Occipital lobe (tissue), 2 donors: ENCODE data around the gene NEBL. TPM values are rescaled to one million over a fixed set of nuclear protein-coding genes. Genes with fewer than 3 reads are reported as not detected.

Source experiments
- DNase-seq: peaks from one replicate; lab custom pipeline; 2025; lab: John Stamatoyannopoulos, UW
- total RNA-seq: library from RNA; depleted of rRNA; stranded (reverse); fragments of >200 nt; gene quantifications from one replicate; pipeline ENCODE4 v1.2.3, GENCODE V29; 2014

The NEBL gene
- total RNA-seq, 1 donor from 2014 or later: 61.1 TPM

DNA sequence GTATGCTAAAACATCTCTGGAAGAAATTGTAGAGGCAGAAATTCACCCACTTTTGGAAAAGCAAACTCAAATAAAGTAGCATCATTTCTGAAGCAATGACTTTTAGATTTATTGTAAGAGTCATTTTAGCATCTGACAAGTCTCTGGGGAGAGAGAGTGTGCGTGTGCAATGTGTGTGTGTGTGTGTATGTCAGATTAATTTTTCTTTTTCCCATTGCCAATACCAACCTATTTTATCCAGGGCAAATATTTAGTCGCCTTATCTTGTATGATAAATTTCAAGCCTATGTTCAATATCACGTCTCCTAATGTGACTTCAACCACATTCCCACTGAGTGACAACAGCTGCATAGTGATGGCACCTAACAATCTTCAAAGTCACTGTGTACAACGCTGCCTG, 101.7 kb downstream of the NEBL start:
- DNase-seq: no peak

DNA sequence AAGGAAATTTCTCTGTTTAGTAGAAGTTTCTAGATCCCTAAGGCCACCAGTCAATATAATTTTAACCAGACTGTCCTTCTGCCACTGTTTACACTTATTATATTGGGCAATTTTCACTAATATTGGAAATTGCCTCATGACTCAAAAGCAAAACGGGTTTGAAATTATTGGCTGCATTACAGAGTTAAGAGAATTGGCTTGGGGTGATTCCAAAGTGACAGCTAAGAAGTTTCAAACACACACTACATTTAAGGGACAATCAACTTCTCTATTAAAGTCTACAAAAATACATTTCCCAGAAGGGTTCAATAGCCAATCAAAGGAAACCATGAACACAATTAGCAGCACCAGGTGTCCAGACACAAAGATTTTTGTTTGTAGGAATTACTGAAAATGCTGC, 111.9 kb downstream of the NEBL start:
- DNase-seq: no peak

- DNase-seq: no peak
Measured at GRCh38 chr10:20778008-20778757, 118.9 kb downstream of the NEBL start.

DNA sequence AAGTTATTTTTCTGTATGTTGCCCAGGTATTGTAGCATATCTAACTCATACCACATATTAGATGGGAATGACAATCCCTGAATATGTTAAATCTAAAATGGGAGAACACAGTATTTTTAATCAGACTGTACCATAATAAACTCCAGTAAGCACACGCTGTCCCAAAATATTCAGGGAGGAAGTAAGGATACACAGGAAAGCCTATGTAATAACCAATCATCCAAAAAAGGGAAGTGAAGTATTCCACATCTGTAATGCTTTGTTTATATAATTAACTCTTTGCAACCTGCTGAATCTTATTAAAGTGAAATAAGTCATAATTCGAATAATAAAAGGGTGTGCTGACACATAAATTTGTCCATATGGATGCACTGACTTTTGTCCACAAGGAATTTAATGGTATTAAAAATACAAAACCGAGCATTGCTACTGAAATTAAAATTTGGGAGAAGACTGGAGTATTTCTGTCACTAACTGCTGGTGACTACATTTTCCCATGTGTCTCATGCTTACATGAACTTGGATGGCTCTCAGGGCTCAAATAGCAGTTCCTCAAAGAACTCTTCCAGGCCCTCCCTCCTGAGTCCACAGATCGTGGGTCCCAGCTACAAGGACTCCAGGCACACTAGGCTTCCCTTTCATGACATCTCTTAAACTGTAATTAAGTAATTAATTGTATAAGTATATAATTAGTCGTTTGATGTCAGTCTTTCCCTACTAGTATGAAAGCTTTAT, 120.6 kb downstream of the NEBL start:
- DNase-seq: no peak

GRCh38 chr10:20771051-20771450, 126.1 kb downstream of the NEBL start:
- DNase-seq: no peak

DNA sequence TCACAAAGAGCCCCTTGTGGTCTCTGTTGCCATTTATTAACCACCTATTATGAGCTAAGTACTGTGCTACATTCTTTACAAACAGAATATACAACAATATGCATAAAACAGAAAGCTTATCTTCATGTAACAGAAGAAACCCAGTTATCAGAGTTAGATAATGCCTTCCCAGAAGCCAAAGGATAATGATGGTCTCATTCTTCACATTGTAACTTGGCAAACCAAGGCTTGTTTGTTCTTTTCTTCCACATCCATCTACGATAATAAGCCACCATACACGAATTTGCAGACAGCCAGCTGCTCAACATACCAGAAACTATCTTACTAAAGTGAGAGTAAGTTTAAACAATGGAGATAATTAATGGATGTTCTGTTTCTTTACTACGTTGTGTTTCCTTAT, 127.6 kb downstream of the NEBL start:
- no peak for DNase-seq

- no peak for DNase-seq
Measured at GRCh38 chr10:20768843-20769242, 128.3 kb downstream of the NEBL start.

GRCh38 chr10:20767028-20767427, 130.1 kb downstream of the NEBL start:
- DNase-seq: no peak

- DNase-seq: no peak
Measured at GRCh38 chr10:20765066-20765465, 132.0 kb downstream of the NEBL start.

DNA sequence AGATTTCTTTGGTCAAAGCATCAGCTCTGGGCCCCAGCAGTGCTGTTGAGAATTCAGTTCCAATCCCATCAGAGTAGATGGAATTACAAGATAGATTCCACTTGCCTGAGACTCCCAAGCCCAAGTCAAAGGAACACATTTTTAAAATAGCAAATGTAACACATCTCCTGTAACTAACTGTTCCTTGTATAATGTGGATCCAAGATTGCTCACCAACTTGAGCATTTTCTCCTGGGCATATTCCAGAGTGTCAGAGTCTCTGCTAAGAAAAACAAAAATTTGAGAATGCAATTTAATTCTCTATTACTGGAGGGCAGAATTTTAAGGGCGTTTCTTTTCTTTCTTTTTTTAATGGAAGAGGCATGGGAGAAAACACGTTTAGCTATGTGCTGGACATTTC, 136.7 kb downstream of the NEBL start:
- DNase-seq: no peak

DNA sequence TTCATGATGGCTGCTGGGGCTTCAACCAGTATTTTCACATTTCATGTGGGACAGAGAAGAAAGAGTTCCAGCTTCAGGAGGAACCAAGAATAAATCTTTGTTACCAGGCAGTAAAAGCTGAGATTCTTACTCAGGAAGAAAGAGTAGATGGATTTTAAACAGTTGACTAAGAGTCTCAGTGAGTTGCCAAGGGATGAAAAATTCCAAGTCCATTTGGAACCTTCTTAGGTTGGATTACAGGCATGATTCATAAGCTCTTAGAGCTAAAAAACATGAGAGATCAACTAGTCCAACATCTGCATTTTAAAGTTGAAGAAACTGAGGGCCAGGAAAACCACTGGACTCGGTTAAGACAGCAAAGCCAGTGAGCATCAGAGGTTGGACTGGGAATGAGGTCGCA, 148.6 kb downstream of the NEBL start:
- DNase-seq: no peak

GRCh38 chr10:20747782-20748181, 149.3 kb downstream of the NEBL start:
- DNase-seq: no peak

DNA sequence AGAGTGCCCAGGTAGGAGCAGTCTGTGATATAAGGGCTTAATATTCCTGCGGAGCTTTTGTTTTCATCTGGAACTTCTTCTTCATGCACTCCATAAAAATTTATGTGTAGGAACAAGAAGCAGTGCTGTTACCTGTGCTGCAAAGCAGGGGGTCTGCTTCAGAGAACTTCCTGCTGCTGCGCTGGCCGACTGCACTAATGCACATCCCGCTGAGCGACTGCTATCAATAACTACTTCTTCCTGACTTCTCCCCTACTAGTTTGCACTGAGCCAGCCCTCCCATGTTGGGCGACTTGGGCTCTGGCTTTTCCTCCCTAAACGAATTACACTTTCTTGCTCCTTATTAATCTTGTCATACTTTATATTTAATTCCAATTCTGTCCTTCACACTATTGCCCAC, 150.3 kb downstream of the NEBL start:
- no peak for DNase-seq

DNA sequence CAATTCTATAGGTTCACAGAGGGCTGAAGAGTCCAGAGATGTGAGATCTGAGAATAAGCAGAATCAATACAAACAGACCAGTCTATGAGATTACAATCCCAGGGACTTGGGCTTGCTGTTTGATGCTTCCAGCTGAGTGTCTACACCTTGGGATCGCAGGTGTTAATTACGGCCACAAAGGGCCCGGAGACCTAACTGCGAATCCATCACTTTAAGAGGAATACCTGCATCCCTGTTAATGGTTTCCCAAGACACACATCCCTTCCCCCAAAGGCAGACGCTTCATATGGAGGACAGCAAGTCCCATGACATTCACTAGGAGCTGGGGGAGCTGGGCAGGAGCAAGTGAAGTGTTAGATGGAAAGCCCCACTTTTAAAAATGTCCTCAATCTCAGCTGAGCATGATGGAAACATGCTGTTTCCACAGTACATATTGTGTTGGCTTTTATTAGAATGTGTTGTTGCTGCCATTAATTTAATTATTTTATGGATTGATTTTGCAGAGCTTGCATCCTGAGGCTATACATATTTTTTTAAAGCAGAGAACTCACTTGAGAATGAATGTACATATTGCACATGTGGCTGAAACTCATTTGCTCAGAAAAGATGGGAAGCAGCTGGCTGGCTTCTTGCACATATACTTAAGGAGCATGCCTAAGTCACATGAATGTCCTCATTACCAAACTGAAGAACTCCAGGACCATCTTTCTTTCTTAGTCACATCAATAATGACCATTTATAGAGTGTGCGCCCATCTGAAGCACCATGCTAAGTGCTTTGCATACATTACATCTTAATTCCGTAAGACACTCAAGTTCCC, 151.3 kb downstream of the NEBL start:
- no peak for DNase-seq

GRCh38 chr10:20744821-20745220, 152.3 kb downstream of the NEBL start:
- DNase-seq: no peak

GRCh38 chr10:20743942-20744341, 153.2 kb downstream of the NEBL start:
- no peak for DNase-seq

DNA sequence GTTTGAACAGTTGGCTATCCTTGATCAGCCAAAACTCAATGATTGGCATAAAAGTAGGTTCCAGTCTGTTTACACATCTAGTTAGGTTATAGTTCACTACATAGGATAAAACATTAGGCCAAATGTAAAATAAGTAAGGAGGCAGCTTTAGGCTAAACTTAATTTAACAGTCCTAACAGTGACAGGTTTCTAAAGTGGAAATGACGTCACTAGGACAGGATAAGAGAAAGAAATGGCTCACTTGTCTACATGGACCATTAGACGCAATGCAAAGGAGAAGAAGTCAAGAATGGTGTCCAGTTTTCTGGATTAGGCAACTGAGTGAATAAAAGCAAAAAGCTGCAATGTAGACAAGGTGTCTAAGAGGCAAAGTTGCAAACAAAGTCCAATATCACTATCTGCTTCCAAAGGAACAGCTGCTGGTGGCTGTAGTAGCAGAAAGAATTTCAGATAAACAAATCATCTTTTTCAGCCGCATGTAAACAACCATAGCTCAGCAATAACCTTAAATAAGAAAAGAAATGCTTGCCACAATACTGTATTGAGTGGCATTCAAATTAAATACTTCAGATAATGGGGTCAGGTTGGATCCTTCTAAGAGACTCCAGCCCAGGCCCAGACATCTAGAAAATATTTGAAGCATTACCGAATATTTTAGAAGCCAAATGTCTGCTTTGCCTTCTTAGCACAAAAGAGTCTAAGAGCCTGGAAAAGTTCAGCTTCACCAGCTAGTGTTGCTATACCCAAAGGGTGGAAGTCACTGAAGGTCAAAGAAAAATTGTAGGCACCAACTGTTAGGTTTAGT, 154.2 kb downstream of the NEBL start:
- DNase-seq: no peak

- no peak for DNase-seq
Measured at GRCh38 chr10:20740120-20740519, 157.0 kb downstream of the NEBL start.

- no peak for DNase-seq
Measured at GRCh38 chr10:20737107-20737506, 160.0 kb downstream of the NEBL start.
